Peyer's patch (tissue), 4 donors: ENCODE data around the gene GOLGA8K.
"Not testable (repeated sequence)": the region's sequence is repeated elsewhere in the genome, so short reads cannot be mapped to it uniquely, and the experiment has no call there.

Source experiments
- CTCF ChIP-seq, 6 experiments: fragments of 450-650 bp in 4 of 6; fragments of 200-600 bp in 2 of 6; sonication (generic) in 1 of 6; IDR thresholded peaks; one replicate each; pipeline ENCODE4 v1.5.1; 2017 to 2019; ENCODE audit warnings: antibody characterized with exemption in 6 of 6, mild to moderate bottlenecking in 3 of 6, moderate library complexity in 1 of 6
- POLR2A ChIP-seq, 2 donors: fragments of 450-650 bp; IDR thresholded peaks; one replicate each; pipeline ENCODE4 v1.5.1; 2017; ENCODE audit warnings: antibody characterized with exemption in 2 of 2, mild to moderate bottlenecking in 2 of 2, moderate library complexity in 2 of 2

GRCh38 chr15:32358462-32358861, 44.6 kb downstream of the GOLGA8K start:
- TF ChIP-seq CTCF, POLR2A (IDR thresholded peaks at IDR 0.05): not testable (repeated sequence)
